Left lung (tissue), 10 donors: ENCODE data around the gene PRKD3. TPM values are rescaled to one million over a fixed set of nuclear protein-coding genes. Genes with fewer than 3 reads are reported as not detected.
A peak's percentile ranks its signal among the peaks of the same experiment; 100 is the strongest.
"Not testable (repeated sequence)": the region's sequence is repeated elsewhere in the genome, so short reads cannot be mapped to it uniquely, and the experiment has no call there.

ENCODE experiments used
- ATAC-seq: fragments of 200-7000 bp; cut with Tn5 transposase; one replicate; pipeline ENCODE4 v1.9.1; 2020; ENCODE audit warnings: moderate library complexity
- DNase-seq, 4 donors: peaks; one replicate each; pipeline ENCODE4 v3.0.0-alpha.2; 2013 to 2020
- H3K27ac ChIP-seq, 2 donors: fragments of 200-600 bp; sonication (generic) in 1 of 2; one replicate each; pipeline versions ENCODE4 v1.5.0 to v1.8.0; 2020 to 2021
- H3K27me3 ChIP-seq, 2 donors: fragments of 200-600 bp; sonication (generic) in 1 of 2; one replicate each; pipeline versions ENCODE4 v1.5.0 to v1.8.0; 2020 to 2021
- H3K36me3 ChIP-seq, 2 donors: fragments of 200-600 bp; sonication (generic) in 1 of 2; one replicate each; pipeline versions ENCODE4 v1.5.0 to v1.8.0; 2020 to 2021
- H3K4me1 ChIP-seq, 2 donors: fragments of 200-600 bp; one replicate each; pipeline ENCODE4 v1.8.0; 2021
- H3K4me3 ChIP-seq, 2 donors: fragments of 200-600 bp; sonication (generic) in 1 of 2; one replicate each; pipeline versions ENCODE4 v1.5.0 to v1.8.0; 2020 to 2021; ENCODE audit warnings: mild to moderate bottlenecking in 1 of 2
- H3K9me3 ChIP-seq, 2 donors: fragments of 200-600 bp; sonication (generic) in 1 of 2; one replicate each; pipeline versions ENCODE4 v1.5.0 to v1.8.0; 2020 to 2021
- intact Hi-C, 2 donors: fragments of 100-400 bp; cut with DNase I; formaldehyde crosslinking; loops; one replicate each; pipeline versions ENCODE4 v1.11.2 to v1.14.2; 2022
- polyA plus RNA-seq, 6 donors: library from polyadenylated mRNA; unstranded; fragments of 120-200 nt; gene quantifications; one replicate each; pipeline ENCODE4 v1.2.1, GENCODE V29; 2013; ENCODE audit not compliant: insufficient read length in 6 of 6
- total RNA-seq, 2 donors: library from RNA; stranded (reverse); fragmentation: NEBNext Ultra II Directional; extraction: Animal tissue kit (Norgen Biotek cat#: 25700); gene quantifications; one replicate each; pipeline ENCODE4 v1.2.1, GENCODE V29; 2021
- TF ChIP-seq, protein P1 (sequence below), 2 donors: fragments of 200-600 bp; sonication (generic) in 1 of 2; IDR thresholded peaks; one replicate each; pipeline versions ENCODE4 v1.5.0 to v1.8.0; 2021; ENCODE audit warnings: antibody characterized with exemption in 2 of 2
- donor health status: DM: no; HTN: yes; CAD: no.
- donor health status: DM: no; HTN: no; CAD: no.

PRKD3 gene
- total and polyA plus RNA-seq, 8 donors = 36.2 to 65.8 (median 56.9) TPM

DNA sequence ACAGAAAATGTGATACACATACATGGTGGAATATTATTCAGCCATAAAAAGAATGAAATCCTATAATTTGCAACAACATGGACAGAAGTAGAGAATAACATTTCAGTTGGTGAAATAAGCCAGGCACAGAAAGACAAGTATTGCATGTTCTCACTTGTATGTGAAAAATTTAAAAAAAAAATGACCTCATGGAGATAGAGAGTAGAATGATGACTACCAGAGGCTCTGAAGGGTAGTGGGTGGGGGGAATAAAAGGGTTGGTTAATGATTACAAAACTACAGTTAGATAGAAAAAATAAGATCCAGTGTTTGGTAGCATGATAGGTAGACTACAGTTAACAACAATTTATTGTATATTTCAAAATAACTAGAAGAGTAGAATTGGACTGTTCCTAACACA, 24.5 kb downstream of the PRKD3 start:
- intact Hi-C loops = no loop called here
- Histone ChIP-seq H3K4me1 (peaks cover 0 to under 1% of the 10 kb centered on the region in 2 donors), H3K27me3 (no peaks in the 10 kb centered on the region), H3K27ac (no peak overlapping the region), H3K4me3 (no peak overlapping the region), H3K36me3 (no peaks in the 10 kb centered on the region), H3K9me3 (no peaks in the 10 kb centered on the region)
- no peak for ATAC-seq
- DNase-seq = no peak
- TF ChIP-seq, protein P1, sequence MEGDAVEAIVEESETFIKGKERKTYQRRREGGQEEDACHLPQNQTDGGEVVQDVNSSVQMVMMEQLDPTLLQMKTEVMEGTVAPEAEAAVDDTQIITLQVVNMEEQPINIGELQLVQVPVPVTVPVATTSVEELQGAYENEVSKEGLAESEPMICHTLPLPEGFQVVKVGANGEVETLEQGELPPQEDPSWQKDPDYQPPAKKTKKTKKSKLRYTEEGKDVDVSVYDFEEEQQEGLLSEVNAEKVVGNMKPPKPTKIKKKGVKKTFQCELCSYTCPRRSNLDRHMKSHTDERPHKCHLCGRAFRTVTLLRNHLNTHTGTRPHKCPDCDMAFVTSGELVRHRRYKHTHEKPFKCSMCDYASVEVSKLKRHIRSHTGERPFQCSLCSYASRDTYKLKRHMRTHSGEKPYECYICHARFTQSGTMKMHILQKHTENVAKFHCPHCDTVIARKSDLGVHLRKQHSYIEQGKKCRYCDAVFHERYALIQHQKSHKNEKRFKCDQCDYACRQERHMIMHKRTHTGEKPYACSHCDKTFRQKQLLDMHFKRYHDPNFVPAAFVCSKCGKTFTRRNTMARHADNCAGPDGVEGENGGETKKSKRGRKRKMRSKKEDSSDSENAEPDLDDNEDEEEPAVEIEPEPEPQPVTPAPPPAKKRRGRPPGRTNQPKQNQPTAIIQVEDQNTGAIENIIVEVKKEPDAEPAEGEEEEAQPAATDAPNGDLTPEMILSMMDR (IDR thresholded peaks at IDR 0.05) = no peak

DNA sequence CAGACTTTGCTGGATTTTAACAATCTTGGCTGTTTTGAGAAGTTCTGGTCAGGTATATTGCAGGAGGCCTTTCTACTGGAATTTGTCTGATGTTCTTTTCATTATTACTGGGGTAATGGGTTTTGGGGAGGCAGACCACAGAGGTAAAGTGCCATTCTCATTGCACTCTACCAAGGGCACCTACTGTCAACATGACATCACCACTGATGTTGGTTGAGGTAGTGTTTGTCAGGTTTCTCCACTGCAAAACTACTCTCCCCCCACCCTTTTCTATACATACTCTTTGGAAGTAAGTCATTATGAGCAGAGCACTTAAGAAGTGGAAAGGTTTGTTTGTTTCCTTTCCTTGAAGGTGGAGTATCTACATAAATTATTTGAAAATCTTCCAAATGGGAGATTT, 27.0 kb downstream of the PRKD3 start:
- Histone ChIP-seq H3K27ac (no peak overlapping the region), H3K27me3 (no peaks in the 10 kb centered on the region), H3K36me3 (peaks cover 0 to 2% of the 10 kb centered on the region in 2 donors), H3K4me1 (no peaks in the 10 kb centered on the region), H3K4me3 (no peak overlapping the region), H3K9me3 (no peaks in the 10 kb centered on the region)
- TF ChIP-seq, protein P1 (IDR thresholded peaks at IDR 0.05) = no peak
- DNase-seq (no peak), ATAC-seq (no peak)
- intact Hi-C loops = no loop called here

DNA sequence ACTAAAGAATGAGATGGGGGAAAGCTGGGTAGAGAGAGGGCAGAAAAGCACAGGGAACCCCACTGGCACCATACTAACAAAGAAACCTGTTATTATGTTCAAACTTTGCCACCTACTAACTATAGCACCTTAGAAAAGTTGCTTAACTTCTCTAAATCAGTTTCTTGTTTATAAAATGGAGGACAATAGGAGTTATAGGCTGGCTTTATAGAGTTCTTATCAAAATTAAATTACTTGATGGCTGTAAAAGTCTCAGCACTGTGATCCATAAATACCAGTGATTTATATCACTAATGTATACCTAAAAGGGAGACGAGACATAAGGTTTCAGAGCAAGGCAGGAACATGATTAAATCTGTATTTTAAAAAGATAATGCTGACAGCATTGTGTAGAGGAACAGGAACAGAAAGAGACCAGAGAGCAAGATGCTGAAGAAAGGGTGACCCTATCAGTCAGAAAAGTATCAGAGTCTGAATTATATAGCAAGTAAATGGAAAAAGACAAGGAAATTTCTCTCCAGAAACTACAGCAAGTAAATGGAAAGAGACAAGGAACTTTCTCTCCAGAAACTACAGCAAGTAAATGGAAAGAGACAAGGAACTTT, 29.1 kb downstream of the PRKD3 start:
- Histone ChIP-seq H3K4me3 (no peak overlapping the region), H3K9me3 (no peaks in the 10 kb centered on the region), H3K27me3 (no peaks in the 10 kb centered on the region), H3K36me3 (peaks cover 0 to 18% of the 10 kb centered on the region in 2 donors), H3K4me1 (no peaks in the 10 kb centered on the region), H3K27ac (no peak overlapping the region)
- DNase-seq (no peak), ATAC-seq (no peak)
- TF ChIP-seq, protein P1 (IDR thresholded peaks at IDR 0.05) = no peak
- intact Hi-C loops = no loop called here

DNA sequence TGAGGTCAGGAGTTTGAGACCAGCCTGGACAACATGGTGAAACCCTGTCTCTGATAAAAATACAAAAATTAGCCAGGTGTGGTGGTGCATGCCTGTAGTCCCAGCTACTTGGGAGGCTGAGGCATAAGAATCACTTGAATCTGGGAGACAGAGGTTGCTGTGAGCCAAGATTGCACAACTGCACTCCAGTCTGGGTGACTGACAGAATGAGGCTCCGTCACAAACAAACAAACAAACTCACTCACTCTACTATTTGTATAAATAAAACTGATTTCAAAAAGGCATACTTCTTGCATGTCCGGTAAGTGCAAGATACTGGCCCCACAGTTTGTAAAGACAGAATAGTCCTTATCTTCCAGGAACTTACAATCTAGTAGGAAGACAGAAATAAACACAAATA, 29.8 kb downstream of the PRKD3 start:
- ATAC-seq, H3K4me3 ChIP-seq, H3K27ac ChIP-seq, H3K9me3 ChIP-seq, DNase-seq, intact Hi-C loops, H3K4me1 ChIP-seq, H3K27me3 ChIP-seq: not testable (repeated sequence)
- H3K36me3 ChIP-seq = peaks cover 0 to 25% of the 10 kb centered on the region in 2 donors

DNA sequence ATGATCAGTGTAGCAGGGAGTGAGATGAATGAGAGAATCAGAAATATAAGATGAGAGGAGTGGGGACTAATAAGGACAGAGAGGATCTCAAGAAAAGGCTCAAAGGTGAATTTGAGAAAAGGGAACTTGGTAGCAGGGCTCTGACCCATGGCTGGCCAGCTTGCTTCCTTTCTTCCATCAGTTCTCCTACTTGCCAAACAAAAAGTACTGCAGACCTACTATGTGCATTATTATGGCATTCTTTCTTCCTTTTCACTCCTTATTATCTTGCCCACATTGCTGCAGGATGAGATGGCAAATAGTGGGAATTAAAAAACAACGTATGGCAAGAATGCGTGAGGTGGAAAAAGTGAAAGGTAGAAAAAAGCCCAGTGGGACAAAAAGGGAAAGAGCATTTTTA, 33.0 kb downstream of the PRKD3 start:
- no peak for DNase-seq
- intact Hi-C loops = no loop called here
- no peak overlapping the region for H3K27ac ChIP-seq
- no peak for ATAC-seq
- no peak overlapping the region for H3K4me3 ChIP-seq
- no peaks in the 10 kb centered on the region for H3K9me3 ChIP-seq
- H3K36me3 ChIP-seq = peaks cover 0 to 37% of the 10 kb centered on the region in 2 donors
- TF ChIP-seq, protein P1 (IDR thresholded peaks at IDR 0.05) = no peak
- H3K27me3 ChIP-seq = no peaks in the 10 kb centered on the region
- no peaks in the 10 kb centered on the region for H3K4me1 ChIP-seq

DNA sequence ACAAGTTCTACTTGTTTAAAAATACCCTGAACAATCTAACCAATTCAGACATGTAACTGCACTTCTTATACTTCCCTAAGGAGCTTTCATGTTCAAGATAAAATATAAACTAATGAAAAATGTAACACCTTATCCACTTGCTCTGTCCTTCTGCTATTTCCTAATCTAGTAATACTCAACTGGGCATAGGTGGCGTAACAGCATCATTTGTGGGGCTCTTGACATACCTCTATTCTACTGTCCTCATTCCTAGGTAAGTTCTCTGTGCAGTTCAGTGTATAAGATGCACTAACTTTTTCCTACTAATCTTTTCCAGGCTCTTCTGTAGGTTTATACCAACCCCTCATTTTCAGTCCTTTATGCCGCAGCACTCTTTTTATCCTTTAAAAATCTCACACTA, 36.7 kb downstream of the PRKD3 start:
- intact Hi-C loops = no loop called here
- ATAC-seq (peak; percentile 87), DNase-seq (peak in 1 of 4 donors; percentile 14)
- Histone ChIP-seq H3K27ac (no peak overlapping the region), H3K4me1 (no peaks in the 10 kb centered on the region), H3K9me3 (no peaks in the 10 kb centered on the region), H3K36me3 (peaks cover 0 to 42% of the 10 kb centered on the region in 2 donors), H3K4me3 (no peak overlapping the region), H3K27me3 (no peaks in the 10 kb centered on the region)
- TF ChIP-seq, protein P1 (IDR thresholded peaks at IDR 0.05) = peak in 1 of 2 donors; percentile 16
